ENCODE data around the gene XYLT1. TPM values are rescaled to one million over a fixed set of nuclear protein-coding genes. Genes with fewer than 3 reads are reported as not detected.

XYLT1 gene
- total RNA-seq, 6 experiments from 2014 or later: 0.48 to 2.0 (median 0.59) TPM

DNA sequence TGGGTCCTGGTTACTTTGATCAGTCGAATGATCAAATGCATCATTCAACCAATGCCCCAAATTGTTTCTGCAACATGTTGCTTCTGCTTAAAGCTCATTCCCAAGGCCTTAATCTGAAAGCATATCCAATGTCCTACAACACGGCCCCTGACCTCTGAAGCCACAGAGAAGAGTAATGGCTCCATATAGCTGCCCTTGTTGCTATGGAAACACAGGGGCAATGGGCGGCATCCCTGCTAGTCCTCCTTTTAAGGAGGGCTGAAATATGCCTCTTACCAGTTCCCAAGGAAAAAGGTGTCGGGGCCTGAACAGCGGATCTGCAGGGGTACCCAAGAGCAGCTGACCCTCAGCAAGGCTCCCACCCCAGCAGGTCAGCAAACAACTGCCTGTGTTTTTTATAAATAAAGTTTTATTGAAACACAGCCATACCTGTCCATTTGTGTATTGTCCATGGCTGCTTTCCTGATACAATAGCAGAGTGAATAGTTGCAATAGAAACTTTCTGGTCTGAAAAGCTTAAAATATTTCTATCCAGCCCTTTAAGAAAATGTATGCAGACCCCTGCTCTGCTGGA is 210.4 kb downstream of the XYLT1 start:
- no peak overlapping the region for H3K27ac ChIP-seq
- no peak for ATAC-seq
- no peaks in the 10 kb centered on the region for H3K36me3 ChIP-seq
- no peak for DNase-seq
- H3K27me3 ChIP-seq: no peaks in the 10 kb centered on the region
- no peaks in the 10 kb centered on the region for H3K4me1 ChIP-seq
- 71% methylated on average over 4 of the region's 5 CpGs for WGBS (ENCODE audit: insufficient coverage, low coverage, low lambda C conversion rate, missing lambda C conversion rate)
- intact Hi-C loops (cut with DNase I): no loop called here
- TF ChIP-seq, protein P1, sequence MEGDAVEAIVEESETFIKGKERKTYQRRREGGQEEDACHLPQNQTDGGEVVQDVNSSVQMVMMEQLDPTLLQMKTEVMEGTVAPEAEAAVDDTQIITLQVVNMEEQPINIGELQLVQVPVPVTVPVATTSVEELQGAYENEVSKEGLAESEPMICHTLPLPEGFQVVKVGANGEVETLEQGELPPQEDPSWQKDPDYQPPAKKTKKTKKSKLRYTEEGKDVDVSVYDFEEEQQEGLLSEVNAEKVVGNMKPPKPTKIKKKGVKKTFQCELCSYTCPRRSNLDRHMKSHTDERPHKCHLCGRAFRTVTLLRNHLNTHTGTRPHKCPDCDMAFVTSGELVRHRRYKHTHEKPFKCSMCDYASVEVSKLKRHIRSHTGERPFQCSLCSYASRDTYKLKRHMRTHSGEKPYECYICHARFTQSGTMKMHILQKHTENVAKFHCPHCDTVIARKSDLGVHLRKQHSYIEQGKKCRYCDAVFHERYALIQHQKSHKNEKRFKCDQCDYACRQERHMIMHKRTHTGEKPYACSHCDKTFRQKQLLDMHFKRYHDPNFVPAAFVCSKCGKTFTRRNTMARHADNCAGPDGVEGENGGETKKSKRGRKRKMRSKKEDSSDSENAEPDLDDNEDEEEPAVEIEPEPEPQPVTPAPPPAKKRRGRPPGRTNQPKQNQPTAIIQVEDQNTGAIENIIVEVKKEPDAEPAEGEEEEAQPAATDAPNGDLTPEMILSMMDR (IDR thresholded peaks at IDR 0.05): no peak
- no peak for TF ChIP-seq POLR2A (IDR thresholded peaks at IDR 0.05)
- no peak overlapping the region for H3K4me3 ChIP-seq
- H3K9me3 ChIP-seq: no peaks in the 10 kb centered on the region

DNA sequence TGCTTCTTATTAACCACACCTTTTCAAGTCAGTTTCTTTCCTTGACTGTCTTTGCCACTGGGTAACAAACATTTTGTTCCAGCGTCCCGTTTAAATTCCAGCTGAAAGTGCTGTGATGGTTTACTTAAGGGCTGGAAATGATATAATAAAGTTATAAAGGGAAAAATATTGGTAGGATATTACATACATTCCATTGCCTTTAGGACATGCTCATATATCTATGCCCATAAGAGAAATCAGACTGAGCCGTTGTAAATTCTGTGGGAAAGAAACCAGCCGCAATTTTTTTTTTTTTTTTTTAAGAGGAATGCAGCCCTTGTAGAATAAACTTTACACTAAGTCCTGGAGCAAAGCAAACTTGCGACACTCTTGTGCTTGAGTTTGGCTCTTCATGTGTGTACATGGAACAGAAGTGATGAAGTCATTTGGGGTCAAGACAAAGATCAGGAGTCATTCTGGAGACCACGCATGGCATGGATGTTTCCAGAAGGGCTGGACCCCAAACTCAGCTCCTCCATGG is 210.9 kb downstream of the XYLT1 start:
- H3K36me3 ChIP-seq: no peaks in the 10 kb centered on the region
- no peak for DNase-seq
- no peaks in the 10 kb centered on the region for H3K9me3 ChIP-seq
- ATAC-seq: no peak
- TF ChIP-seq, protein P1 (IDR thresholded peaks at IDR 0.05): no peak
- no peak for TF ChIP-seq POLR2A (IDR thresholded peaks at IDR 0.05)
- H3K27me3 ChIP-seq: no peaks in the 10 kb centered on the region
- no peaks in the 10 kb centered on the region for H3K4me1 ChIP-seq
- intact Hi-C loops (cut with DNase I): no loop called here
- 68% methylated on average over 5 of the region's 6 CpGs for WGBS (ENCODE audit: insufficient coverage, low coverage, low lambda C conversion rate, missing lambda C conversion rate)
- no peak overlapping the region for H3K4me3 ChIP-seq
- no peak overlapping the region for H3K27ac ChIP-seq

DNA sequence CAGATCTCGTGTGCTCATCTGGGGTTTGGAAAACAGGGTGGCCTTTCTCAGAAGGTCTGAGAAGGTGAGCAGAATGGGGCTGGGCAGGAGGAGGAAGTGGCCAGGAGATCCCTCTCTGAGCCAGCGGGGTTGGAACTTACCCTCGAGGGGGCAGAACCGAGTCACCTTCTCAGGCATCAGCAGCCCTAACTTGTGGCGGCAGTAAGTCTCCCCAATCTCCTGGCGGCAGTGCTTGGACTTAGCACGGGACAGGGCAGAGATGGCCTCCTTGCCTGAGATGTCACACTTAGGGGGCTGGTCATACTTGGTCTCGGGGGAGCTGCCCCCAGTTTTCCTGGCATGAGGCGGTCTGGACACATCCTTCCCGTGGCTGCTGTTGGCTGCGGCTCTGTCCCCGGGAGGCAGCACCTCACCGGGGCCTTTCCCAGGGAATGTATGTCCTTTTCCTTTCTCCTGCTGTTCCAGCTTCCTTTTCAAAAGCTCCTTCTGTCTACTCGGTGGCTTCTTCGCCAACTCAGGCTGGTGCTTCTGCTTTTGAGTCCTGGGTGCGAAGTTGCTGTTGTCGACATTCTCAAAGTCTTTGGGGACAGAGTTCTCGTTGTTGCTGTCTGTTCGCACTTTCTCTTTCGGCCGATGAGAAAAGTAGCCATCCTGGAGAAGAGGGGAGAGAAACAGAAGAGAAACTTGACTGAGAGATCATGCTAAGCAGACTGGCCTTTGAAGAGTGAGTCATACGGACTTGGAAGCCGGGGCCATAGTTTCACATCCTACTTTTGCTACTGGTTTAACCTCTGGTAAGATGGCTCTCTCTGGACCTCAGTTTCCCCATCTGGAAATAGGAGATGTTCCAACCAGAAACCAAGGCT is 211.7 kb downstream of the XYLT1 start:
- Histone ChIP-seq H3K4me3 (no peak overlapping the region), H3K4me1 (no peaks in the 10 kb centered on the region)
- 61% methylated on average over 11 of the region's 23 CpGs for WGBS (ENCODE audit: insufficient coverage, low coverage, low lambda C conversion rate, missing lambda C conversion rate)

DNA sequence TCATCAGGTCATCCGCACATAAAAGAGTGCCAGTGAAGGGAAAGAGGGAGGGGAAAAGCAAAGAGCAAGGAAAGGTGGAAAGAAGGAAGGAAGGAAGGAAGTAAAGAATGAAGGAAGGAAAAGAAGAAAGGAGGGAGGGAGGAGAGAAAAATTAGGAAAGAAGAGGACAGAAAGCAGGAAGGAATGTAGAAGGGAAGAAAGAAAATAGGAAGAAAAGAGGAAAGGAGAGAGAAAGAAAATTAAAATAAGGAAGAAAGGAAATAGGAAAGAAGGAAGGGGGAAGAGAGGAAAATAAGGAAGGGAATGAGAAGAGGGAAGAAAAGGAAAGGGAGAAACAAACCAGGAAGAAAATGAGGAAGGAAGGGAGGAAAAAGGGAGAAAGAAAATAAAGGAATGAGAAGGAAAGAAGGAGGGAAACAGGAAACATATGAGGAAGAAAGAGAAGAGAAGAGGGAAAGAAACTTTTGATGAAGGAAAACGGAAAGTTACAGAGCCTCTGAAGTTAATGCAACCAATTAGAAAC is 212.6 kb downstream of the XYLT1 start:
- DNase-seq: no peak
- no peak overlapping the region for H3K4me3 ChIP-seq
- TF ChIP-seq, protein P1 (IDR thresholded peaks at IDR 0.05): no peak
- no peak for TF ChIP-seq POLR2A (IDR thresholded peaks at IDR 0.05)

More for the DNA sequence above, 211.7 kb downstream of the XYLT1 start:
- peak; percentile 24 to 72 (median 48) for ATAC-seq
- H3K9me3 ChIP-seq: no peaks in the 10 kb centered on the region
- H3K27me3 ChIP-seq: no peaks in the 10 kb centered on the region
- intact Hi-C loops (cut with DNase I): no loop called here
- no peak for DNase-seq
- no peaks in the 10 kb centered on the region for H3K36me3 ChIP-seq
- H3K27ac ChIP-seq: no peak overlapping the region
- no peak for TF ChIP-seq POLR2A (IDR thresholded peaks at IDR 0.05)
- TF ChIP-seq, protein P1 (IDR thresholded peaks at IDR 0.05): no peak

More for the DNA sequence above, 212.6 kb downstream of the XYLT1 start:
- ATAC-seq: no peak
- Histone ChIP-seq H3K36me3 (no peaks in the 10 kb centered on the region), H3K4me1 (no peaks in the 10 kb centered on the region), H3K9me3 (no peaks in the 10 kb centered on the region), H3K27me3 (no peaks in the 10 kb centered on the region), H3K27ac (no peak overlapping the region)
- intact Hi-C loops (cut with DNase I): no loop called here
- WGBS (ENCODE audit: insufficient coverage, low coverage, low lambda C conversion rate, missing lambda C conversion rate): 61% methylated on average over 2 of the region's 2 CpGs
